HG03095 (cell line): Measurements from ENCODE around the gene EPHA8.

Experiments
- ATAC-seq: cut with Tn5 transposase; IDR thresholded peaks from one replicate; pipeline ENCODE4 v1.9.1; 2021; ENCODE audit warnings: moderate library complexity; ENCODE audit not compliant: unreplicated experiment

Gene EPHA8

GRCh38 chr1:22638476-22639234, 75.4 kb downstream of the EPHA8 start:
- no peak for ATAC-seq

- no peak for ATAC-seq
Measured at GRCh38 chr1:22639286-22639685, 76.0 kb downstream of the EPHA8 start.

GRCh38 chr1:22641247-22641646, 78.0 kb downstream of the EPHA8 start:
- no peak for ATAC-seq

GRCh38 chr1:22641906-22642636, 78.8 kb downstream of the EPHA8 start:
- no peak for ATAC-seq

- ATAC-seq, result no peak
Measured at GRCh38 chr1:22643381-22643780, 80.1 kb downstream of the EPHA8 start, which contains the start of gene C1QC. Gene C1QC, plus strand, starts transcription at chr1:22643633. Its CDS starts 391 bp downstream, at chr1:22644024.

GRCh38 chr1:22643928-22644327, 80.6 kb downstream of the EPHA8 start:
- no peak for ATAC-seq

GRCh38 chr1:22645931-22646330, 82.6 kb downstream of the EPHA8 start:
- no peak for ATAC-seq

GRCh38 chr1:22646384-22646783, 83.1 kb downstream of the EPHA8 start:
- ATAC-seq, result no peak

- ATAC-seq, result no peak
Measured at GRCh38 chr1:22650089-22650693, 86.9 kb downstream of the EPHA8 start.

- no peak for ATAC-seq
Measured at GRCh38 chr1:22651941-22652856, 88.9 kb downstream of the EPHA8 start.

- no peak for ATAC-seq
Measured at GRCh38 chr1:22652881-22653316, 89.6 kb downstream of the EPHA8 start, which contains the start of gene C1QB. Gene C1QB, plus strand, starts transcription at chr1:22653236. Its CDS starts 6,227 bp downstream, at chr1:22659463.
